ENCODE data around the gene BAZ1A.
A peak's percentile ranks its signal among the peaks of the same experiment; 100 is the strongest.

Gene BAZ1A

DNA sequence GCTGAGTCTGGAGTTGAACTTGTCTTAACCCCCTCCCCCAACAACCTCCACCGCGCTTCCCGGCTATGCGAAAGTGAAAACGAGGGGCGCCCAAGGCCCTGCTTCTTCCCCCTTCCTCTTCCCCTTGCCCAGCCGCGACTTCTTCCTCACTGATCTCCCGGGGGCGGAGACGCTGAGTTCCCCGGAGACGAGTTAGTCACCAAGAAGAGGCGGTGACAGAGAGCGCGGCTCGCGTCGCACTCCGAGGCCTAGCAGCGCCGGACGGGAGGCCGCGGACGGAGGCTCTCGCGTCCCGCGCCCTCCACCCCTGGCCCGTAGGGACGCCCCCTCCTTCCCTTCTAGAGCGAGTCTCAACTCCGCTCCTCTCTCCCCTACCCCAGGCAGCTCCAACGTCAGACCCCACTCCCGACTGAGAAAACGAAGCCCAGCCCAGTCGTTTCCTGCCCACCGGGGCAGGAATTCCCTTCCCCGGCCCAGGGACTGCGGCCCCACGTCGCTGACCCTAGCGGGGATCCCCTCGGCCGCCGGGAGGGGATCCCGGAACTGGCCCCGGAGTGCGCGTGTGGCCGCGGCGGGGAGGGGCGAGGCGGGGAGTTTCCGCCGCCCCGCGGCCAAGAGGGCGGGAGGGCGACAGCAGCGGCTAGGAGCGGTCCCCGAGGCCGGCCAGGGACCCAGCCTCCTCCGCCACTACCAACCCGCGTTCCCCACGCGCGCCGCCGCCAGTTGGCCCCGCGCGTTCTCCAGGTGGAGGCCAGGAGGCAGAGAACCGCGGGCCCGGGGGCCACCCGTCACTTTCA, 1.4 kb downstream of the BAZ1A start:
- peak overlapping the region; percentile 78 for H3K4me3 ChIP-seq (ENCODE audit: low read length)
- TF ChIP-seq ZNF274 (IDR thresholded peaks at IDR 0.05; ENCODE audit: low read depth, low read length), result no peak

DNA sequence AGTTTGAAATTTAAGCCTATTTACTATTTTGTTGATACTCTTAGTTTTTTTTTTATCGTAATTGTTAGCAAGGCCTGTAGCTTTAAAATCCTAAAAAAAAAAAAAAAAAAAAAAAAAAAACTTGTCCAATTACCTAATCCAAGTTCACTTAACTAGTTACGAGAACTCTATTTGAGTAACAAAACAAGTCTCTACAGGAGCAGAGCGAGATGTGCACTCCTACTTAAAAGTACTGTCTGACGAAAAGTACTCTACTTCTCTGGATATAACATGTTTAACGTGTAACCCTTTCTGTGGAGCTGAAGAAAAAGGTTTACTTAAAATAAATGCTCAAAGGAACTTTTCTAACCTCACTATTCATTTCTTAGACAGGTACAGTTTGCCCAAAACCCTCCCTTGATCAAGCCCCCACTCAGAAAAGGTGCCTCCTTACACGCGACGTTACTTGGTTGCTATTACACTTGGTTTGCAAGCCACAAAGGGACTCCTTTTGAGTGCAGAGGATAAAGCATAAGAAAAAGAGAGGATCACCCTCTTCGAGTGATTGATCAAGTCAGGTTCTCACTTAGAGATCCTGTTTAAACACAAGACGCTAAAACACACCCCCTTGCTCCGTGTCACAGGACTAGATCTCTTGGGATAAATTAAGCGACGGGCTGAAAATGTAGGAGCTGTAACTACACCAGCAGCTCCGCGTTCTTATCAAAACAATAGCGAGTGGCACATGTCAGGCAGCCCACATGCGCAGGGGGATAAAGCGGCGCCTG, 2.2 kb downstream of the BAZ1A start:
- no peak for TF ChIP-seq ZNF274 (IDR thresholded peaks at IDR 0.05; ENCODE audit: low read depth, low read length)
- peak overlapping the region; percentile 78 for H3K4me3 ChIP-seq (ENCODE audit: low read length)

GRCh38 chr14:34867199-34867598, 8.0 kb downstream of the BAZ1A start:
- no peak overlapping the region for H3K4me3 ChIP-seq (ENCODE audit: low read length)
- TF ChIP-seq ZNF274 (IDR thresholded peaks at IDR 0.05; ENCODE audit: low read depth, low read length), result no peak

GRCh38 chr14:34865889-34866574, 9.1 kb downstream of the BAZ1A start:
- no peak for TF ChIP-seq ZNF274 (IDR thresholded peaks at IDR 0.05; ENCODE audit: low read depth, low read length)
- no peak overlapping the region for H3K4me3 ChIP-seq (ENCODE audit: low read length)

DNA sequence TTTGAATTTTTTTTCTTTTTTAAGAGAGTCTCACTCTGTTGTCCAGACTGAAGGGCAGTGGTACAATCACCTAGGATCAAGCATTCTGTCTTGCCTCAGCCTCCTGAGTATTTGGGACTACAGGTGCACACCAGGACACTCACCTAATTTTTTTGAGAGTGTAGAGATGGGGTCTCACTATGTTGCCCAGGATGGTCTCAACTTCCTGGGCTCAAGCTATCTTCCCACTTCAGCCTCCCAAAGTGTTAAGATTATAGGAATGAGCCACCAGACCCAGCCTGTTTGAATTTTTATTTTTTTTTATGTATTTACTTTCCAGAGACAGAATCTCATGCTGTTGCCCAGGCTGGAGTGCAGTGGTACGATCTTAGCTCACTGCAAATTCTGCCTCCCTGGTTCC, 11.3 kb downstream of the BAZ1A start:
- no peak overlapping the region for H3K4me3 ChIP-seq (ENCODE audit: low read length)
- TF ChIP-seq ZNF274 (IDR thresholded peaks at IDR 0.05; ENCODE audit: low read depth, low read length), result no peak

- H3K4me3 ChIP-seq (ENCODE audit: low read length), result no peak overlapping the region
- TF ChIP-seq ZNF274 (IDR thresholded peaks at IDR 0.05; ENCODE audit: low read depth, low read length), result no peak
These were observed 16.4 kb downstream of the BAZ1A start for GRCh38 chr14:34858765-34859164.

DNA sequence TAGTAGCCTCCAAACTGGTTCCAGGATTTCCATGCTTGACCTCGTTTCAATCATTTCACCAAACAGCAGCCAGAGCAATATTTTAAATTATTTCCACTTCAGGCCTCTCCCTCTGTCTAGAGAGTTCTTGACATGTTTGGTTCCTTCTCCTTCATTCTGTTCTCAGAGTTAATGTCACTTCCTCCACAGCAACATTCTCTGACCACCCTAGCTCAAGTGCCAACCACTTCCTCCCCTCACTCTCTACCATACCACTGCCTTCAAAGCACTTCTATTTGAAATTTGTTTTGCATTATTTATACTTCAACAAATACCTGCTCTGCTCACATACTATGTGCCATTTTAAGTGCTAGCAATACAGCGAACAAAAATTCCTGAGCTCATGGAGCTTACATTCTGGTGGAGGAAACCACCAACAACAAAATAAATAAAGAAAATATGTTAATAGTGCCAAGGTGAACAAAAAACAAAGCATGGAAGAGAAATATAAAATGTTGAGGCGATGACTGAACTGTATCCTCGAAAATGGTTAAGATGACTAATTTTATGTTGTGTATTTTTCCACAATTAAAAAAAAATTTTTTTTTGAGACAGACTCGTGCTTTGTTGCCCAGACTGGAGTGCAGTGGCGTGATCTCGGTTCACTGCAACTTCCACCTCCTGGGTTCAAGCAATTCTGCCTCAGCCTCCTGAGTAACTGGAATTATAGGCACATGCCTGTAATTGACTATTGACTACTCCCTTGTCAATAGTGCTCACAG, 17.3 kb downstream of the BAZ1A start:
- no peak for TF ChIP-seq ZNF274 (IDR thresholded peaks at IDR 0.05; ENCODE audit: low read depth, low read length)
- H3K4me3 ChIP-seq (ENCODE audit: low read length), result no peak overlapping the region

- H3K4me3 ChIP-seq (ENCODE audit: low read length), result no peak overlapping the region
- no peak for TF ChIP-seq ZNF274 (IDR thresholded peaks at IDR 0.05; ENCODE audit: low read depth, low read length)
These were observed 22.1 kb downstream of the BAZ1A start for GRCh38 chr14:34853041-34853440.

DNA sequence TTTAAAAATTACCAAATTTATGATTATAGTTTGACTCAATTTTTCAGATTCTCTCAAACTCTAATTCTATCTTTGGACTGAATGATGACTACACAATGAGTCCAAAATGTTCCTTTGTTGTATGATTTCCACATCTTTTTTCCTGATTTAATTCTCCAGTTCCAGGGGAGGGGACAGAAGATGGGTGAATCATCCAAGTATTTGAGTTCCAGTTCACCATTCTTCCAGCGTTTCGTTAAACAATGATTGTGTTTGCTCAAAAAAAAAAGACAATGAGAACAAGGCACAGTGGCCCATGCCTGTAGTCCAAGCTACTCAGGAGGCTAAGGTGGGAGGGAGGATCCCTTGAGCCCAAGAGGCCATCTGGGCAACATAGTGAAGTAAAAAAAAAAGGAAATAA, 23.8 kb downstream of the BAZ1A start:
- TF ChIP-seq ZNF274 (IDR thresholded peaks at IDR 0.05; ENCODE audit: low read depth, low read length), result no peak
- H3K4me3 ChIP-seq (ENCODE audit: low read length), result no peak overlapping the region

DNA sequence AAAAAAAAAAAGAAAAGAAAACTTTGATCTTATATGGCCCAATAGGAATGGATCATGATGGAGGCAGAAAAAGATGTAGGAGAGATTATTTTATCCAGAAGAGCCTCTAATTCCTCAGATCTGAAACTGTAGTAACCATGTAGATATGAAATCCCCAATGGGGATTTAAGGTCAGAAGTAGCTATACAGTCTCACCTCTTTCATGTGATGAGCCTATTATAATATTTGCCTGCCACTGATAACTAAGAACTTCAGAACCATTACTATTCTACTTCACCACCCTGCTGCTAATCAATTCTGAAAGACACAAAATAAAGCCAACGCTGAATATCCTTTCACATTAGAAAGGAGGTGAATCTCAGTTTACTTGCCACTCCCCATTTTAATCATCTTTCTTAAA, 29.3 kb downstream of the BAZ1A start:
- TF ChIP-seq ZNF274 (IDR thresholded peaks at IDR 0.05; ENCODE audit: low read depth, low read length), result no peak

DNA sequence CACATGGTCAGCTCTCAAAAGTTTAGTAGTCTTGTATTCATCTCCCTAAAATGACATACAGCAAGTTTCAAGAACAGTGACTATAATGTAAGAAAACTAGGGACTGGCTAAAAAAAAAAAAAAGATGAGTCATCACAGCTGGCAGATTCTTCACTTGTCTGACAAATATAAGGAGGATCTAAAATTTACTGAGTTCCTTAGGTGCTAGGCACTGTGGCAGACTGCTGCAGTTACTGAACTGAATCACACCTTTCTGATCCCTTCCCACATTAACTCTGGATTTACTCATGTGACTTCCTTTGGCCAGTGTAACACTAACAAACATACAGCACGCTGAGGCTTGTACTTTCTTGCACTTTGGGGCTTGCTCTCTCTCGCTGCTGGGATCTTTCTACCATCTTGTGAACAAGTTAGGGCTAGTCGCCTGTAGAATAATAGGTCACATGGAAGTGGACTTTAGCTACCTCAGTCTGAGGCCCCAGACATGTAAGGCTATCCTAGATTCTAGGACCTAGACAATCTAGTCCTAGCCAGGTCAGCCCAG, 32.1 kb downstream of the BAZ1A start:
- no peak overlapping the region for H3K4me3 ChIP-seq (ENCODE audit: low read length)
- no peak for TF ChIP-seq ZNF274 (IDR thresholded peaks at IDR 0.05; ENCODE audit: low read depth, low read length)

More for the DNA sequence above, 29.3 kb downstream of the BAZ1A start:
- no peak overlapping the region for H3K4me3 ChIP-seq (ENCODE audit: low read length)

- no peak for TF ChIP-seq ZNF274 (IDR thresholded peaks at IDR 0.05; ENCODE audit: low read depth, low read length)
- no peak overlapping the region for H3K4me3 ChIP-seq (ENCODE audit: low read length)
These were observed 37.3 kb downstream of the BAZ1A start for GRCh38 chr14:34837801-34838322.

GRCh38 chr14:34835312-34835711, 39.8 kb downstream of the BAZ1A start:
- TF ChIP-seq ZNF274 (IDR thresholded peaks at IDR 0.05; ENCODE audit: low read depth, low read length), result no peak
- H3K4me3 ChIP-seq (ENCODE audit: low read length), result no peak overlapping the region
